Activated T-helper 1 cell treated with Interleukin-2 at 50 U/mL for 16 hours (primary cell): ENCODE results near the gene HMX2.
A peak's percentile ranks its signal among the peaks of the same experiment; 100 is the strongest.
"Not testable (repeated sequence)": the region's sequence is repeated elsewhere in the genome, so short reads cannot be mapped to it uniquely, and the experiment has no call there.

ENCODE experiments used
- DNase-seq: peaks from one replicate; pipeline ENCODE4 v3.0.0-alpha.2; 2020; ENCODE audit warnings: low read depth

Gene HMX2

DNA sequence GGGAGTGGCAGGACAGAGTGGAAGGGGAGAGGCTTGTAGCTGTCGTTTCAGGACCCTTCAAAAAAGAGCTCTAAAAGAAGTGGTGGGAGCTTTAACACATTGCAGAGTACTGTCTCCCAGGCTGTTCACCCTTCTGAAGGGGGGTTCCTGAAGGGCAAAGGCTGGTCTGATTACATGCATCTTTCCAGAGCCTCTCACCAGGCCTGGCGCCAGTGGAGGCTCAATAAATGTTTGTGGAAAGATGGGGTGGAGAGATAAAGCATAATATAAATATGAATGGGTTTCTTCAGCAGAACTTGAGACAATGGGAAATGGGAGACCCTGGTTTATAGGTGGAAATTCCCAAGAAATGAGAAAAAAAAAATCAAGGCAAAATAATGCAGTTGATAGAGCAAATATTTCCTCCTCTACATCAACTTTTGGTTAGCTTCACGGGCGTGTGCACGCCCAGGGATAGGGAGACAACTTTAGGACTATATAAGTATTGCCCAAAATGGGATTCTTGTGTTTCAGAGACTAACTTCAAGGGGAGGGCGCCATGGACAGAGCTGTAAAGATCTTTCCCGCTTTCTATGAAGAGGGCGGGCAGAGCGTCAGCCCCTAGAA, 5.7 kb downstream of the HMX2 start:
- DNase-seq: no peak

DNA sequence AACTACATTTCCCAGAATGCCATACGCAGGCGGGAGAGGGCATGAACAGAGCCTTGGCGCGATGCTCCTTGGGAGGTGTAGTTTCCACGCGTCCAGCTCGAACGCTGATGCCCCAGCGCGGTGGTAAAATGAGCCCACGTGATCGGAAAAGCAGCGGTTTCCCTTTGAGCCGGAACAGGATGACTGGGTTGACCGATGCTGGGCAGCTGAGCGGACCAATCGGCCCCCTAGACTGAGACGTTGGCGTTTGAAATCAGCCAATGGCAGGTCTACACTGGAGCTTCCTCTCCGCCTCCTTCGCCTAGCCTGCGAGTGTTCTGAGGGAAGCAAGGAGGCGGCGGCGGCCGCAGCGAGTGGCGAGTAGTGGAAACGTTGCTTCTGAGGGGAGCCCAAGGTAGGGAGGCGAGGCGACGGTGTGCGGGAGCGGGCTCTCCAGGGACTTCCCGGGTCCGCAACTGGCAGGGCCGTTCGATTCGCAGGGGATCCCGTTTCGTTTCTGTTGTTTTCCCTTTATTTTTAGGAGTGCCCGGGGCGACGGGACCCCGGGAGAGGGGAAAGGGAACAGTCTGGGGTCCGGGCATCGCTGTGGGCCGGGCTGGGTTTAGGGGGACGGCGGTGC, 6.3 kb downstream of the HMX2 start, which contains the start of gene BUB3:
Gene BUB3, plus strand, starts transcription at position 311 of the 619 bp plus-strand sequence. CDS start 516 bp downstream, outside the sequence.
- DNase-seq: peak; percentile 88

DNA sequence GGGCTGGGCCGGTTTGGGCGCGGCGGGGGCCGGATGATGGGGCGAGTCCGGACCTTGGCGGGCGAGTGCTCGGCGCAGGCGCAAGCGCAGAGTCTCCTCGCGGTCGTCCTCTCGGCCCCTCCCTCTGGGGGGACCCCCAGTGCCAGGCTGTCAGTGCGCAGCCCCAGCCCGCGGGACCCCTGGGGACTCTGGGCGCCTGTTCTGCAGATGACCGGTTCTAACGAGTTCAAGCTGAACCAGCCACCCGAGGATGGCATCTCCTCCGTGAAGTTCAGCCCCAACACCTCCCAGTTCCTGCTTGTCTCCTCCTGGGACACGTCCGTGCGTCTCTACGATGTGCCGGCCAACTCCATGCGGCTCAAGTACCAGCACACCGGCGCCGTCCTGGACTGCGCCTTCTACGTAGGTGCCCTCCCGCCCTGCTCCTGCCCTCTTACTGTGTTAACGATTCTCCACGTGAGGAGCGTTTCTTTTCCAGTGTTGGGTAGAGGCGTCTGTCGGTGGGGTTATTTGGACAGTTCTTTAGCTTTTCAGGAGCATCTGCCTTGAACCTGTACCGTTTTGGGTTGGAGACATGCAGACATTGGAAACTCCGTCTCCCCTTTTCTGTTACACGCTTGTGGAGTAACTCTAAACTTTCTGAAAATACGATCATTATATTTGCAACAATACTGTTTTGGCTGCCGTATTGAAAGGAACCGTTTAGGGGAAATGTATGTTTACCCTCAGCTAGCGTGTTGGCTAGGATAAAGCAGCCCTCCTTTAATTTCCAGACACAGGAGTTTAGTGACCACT, 7.0 kb downstream of the HMX2 start:
- DNase-seq: no peak

DNA sequence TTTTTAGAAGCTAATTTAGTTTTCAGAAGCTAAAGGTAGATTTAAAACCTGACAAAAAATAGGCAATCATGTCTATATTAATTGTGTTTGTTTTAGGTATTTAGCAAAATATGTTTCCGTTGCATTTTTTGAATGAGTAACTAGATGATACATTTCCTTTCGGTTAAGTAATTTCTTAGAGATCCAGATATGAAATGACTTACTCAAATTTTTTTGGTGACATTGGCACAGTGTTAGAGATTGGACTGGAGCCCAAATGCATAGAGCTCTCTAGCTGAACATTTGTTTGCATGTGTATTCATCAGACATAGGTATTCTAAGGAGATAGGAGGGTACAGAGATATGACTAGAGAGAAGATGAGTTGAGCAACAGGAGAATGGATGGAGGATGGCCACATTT, 8.1 kb downstream of the HMX2 start:
- DNase-seq: no peak

DNA sequence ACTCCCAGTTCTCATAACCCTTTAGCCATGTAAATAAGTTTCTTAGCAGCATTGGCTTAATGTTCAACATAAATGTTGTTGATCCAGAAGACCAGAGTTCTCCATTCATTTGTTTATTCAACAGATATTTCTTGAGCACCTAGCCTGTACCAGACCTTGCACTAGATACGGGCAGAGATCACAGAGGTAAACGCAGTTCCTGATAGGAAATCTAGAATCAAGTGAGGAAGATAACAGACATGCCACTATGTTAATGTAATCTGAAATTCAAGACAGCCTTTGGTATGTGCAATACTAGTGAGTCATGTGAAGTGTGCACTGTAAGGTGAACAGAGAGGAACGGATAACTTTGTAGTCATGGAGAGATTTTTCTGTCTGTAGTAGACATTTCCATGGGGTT, 9.3 kb downstream of the HMX2 start:
- DNase-seq: no peak

DNA sequence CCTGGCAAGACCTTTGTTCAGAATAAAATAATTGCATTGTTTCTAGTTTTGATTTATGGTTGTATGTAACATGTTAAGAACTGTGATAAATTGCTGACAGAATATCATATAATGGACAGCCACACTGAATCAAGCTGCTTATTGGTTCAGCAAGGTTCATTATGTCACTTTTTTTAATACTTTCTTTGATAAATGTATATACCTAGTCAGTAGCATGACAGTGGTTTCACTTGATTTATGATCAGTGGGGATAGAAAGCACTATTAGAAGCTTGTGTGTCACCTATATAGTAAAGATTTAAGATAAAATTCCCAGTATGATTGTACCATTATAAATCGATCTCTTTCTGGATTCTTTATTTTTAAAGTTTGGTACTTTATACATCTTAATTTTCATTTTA, 10.7 kb downstream of the HMX2 start:
- no peak for DNase-seq

DNA sequence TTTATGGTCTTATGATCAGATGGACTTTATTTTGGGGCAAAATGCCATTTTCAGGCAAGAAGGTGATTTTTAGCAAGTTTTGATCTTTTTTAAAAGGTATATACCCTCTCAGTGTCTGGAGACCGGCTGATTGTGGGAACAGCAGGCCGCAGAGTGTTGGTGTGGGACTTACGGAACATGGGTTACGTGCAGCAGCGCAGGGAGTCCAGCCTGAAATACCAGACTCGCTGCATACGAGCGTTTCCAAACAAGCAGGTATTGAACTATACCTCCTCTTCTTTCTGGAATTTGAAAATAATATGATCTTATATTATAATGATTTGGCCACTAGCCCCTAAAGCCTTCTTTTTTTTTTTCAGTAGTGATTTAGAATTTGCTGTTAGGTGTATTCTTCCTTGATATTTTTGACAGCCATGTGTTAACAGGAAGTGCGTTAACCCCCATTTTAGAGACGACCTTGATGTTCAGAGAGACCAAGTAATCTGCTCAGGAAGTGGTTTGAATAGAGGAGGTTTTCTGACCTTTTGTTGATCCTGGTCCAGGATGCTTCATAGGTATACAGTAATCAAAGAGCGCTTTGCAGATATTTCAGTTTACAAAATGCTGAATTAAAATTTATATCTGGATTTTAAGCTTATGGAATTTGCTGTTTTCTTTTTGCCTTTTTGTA, 12.5 kb downstream of the HMX2 start:
- no peak for DNase-seq

DNA sequence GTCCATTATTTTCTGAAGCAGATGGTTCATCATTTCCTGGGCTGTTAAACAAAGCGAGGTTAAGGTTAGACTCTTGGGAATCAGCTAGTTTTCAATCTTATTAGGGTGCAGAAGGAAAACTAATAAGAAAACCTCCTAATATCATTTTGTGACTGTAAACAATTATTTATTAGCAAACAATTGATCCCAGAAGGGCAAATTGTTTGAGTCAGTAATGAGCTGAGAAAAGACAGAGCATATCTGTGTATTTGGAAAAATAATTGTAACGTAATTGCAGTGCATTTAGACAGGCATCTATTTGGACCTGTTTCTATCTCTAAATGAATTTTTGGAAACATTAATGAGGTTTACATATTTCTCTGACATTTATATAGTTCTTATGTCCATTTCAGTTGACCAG, 16.4 kb downstream of the HMX2 start:
- DNase-seq: no peak

DNA sequence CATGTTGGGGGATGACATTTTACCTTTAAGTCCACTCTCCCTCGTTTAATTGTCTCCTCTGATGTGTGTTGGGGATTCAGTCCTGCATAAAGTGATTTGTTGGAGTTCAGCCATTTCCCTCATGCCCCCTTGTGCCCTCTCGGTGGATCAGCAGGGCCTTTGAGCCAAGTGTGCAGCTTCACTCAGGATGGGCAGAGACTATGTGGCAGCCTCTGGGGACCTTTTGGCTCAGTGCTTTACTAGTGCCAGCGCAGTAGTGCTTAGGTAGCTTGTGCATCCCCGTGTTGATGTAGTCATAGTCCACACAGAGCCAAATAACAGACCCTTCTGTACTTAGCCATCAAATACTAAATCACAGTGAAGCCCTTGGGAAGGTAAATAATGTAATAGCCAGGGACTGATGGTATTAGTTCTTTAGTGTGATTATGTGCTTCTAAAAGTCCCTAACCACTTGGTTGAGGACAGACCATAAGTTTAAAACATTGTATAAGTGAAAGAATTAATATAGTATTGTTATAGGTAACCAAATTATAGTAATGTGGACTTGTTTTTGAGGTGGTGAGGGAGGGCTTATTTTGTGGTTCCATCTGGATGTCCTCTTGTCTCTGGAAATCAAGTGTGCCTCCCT, 17.6 kb downstream of the HMX2 start:
- DNase-seq: no peak

DNA sequence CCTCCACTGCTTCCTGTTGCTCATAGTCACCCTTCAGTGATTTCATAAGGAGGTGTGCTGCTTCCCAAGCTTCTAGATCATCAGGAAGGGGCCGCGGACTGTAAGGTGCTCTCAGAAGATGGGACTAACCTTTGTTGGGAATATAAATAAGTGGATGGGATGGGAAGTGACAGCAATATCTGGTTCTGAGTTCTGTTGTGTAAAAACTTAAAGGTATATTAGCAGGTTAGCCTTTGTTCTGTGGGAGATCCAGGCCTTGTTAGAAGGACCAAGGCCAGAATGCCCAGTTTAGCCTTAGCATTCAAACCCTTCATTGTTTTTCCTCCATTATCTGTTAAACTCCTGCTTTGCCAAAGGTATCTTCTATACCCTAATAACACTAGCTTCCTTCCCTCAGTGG, 18.7 kb downstream of the HMX2 start:
- no peak for DNase-seq

DNA sequence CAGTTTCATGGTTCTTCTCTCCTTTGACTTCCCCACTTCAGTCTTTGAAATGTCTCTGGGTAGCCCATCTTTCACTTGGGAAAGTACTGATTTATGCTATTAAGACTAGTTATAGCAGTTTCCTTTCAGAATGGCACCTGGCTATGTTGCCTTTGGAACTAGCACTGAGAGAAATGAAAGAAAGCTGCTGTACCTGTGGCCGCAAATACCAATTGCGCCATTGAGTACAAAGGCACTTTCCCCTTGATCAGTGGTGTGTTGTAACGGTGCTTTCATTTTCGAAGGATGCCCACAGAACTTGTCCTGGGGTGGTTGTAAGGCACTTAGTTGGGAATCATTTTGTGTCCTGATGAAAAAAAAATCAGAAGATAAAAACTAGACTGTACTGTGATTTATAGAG, 23.0 kb downstream of the HMX2 start:
- no peak for DNase-seq

DNA sequence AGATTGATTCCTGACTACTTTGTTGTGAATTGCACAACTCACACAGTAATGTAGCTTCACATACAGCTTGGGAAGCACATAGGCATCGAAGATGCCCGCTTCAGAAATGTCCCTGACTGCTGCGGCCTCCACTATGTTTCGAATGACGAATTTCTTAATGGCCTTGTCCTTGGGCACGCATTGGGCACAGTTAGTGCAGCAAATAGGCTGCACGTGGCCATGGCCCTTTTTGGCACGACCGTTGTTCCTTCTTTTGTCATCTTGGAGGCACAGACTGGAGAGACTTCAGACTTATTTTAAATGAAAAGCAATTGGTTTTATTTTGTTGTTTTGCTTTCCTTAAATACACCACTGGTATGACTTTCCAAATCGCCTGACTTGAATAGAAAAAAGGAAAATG, 23.7 kb downstream of the HMX2 start:
- DNase-seq: not testable (repeated sequence)

DNA sequence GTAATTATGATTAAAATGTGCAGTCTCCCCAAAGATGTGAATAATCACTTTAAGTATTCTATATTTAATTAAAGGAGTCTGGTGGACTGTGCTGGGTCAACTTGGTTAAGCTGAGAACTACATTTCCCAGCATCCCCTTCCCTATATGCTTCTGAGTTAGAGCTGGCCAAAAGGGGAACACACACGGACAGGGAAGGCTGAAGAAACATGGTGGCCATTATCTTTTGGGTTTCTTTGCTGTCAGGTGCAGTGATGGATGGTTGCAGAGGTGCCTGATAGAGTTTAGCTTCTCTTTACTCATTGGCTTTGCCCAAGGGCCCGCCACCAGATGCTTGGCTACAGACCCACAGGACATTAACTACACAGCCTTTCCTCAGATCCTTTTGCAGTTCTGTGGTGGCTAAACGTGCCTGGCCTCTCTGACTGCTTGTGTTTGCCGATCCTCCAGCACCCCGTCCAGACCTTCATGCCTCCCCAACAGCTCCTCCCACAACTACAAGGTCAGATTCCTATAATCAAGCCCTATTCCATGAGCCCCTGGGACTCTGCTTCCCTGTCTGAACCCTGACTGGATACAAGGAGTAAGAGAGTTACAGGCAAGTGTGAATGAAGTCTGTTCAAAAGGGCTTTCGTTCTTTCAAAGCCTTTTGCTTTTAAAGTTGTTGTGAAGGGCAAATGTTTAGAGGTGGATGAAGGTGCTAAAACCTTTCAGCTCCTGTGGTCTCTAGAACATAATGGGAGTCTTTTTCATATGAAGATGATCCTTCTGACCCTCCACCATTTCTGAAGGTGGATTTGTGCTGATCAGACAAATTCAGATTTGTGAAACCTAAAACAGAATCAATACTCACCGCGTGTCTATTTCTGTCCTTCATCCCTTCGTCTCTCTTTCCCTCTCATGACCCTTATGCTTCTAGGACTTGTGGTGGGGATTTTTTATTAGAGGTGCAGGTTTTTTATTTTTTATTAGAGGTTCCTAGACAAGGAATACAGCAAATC, 27.8 kb downstream of the HMX2 start:
- no peak for DNase-seq

DNA sequence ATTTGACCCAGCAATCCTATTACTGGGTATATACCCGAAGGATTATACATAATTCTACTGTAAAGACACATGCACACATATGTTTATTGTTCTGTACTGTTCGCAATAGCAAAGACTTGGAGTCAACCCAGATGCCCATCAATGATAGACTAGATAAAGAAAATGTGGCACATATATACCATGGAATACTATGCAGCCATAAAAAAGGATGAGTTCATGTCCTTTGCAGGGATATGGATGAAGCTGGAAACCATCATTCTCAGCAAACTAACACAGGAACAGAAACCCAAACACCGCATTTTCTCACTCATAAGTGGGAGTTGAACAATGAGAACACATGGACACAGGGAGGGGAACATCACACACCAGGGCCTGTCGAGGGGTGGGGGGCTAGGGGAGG, 30.5 kb downstream of the HMX2 start:
- not testable (repeated sequence) for DNase-seq

DNA sequence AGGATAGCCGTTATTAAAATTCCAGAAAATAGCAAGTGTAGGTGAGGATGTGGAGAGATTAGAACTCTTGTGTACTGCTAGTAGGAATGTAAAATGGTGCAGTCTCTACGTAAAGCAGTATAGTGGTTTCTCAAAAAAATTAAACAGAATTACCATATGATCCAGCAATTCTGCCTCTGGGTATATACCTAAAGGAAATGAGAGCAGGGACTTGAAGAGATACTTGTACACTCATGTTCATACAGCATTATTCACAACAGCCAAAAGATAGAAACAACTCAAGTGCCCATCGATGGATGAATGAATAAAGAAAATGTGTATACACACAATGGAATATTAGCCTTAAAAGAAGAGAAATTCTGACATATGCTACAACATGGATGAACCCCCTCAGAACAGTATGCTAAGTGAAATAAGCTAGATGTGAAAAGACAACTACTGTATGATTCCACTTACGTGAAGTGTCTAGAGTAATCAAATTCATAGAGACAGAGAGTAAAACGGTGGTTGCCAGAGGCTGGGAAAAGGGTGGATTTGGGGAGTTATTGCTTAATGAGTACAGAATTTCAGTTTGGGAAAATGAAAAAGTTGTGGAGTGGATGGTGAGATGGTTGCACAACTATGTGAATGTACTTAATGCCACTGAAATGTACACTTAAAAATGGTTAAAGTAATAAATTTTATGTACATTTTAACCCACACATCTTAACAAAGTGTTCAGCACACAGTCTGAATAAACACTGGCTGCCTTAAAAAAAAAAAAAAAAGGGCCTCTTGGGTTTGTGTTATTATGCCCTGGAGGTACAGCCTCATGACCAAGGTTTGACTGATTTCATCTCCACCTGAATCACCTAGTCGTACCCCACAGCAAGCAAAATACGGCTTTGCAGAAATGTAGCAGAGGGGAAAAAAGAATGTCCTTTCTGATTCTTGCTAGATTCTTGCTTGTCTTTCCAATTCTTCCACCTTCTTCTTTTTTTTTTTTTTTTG, 32.5 kb downstream of the HMX2 start:
- DNase-seq: no peak

DNA sequence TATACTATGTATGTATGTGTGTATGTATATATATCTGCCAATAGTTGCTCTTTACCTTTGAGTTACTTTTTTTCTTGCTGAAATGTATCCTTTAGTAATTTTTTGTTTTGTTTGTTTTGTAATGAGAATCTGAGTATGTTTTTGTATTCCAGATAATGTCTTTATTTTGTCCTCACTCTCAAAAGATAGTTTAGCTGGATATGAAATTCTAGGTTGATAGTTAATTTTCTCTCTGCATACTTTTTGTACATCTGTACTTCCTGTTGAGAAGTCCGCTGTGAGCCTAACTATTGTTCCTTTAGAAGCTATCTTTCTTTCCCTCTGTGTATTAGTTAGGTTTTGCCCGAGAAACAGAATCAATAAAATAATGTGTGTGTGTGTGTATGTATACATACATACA, 35.8 kb downstream of the HMX2 start:
- DNase-seq: no peak

DNA sequence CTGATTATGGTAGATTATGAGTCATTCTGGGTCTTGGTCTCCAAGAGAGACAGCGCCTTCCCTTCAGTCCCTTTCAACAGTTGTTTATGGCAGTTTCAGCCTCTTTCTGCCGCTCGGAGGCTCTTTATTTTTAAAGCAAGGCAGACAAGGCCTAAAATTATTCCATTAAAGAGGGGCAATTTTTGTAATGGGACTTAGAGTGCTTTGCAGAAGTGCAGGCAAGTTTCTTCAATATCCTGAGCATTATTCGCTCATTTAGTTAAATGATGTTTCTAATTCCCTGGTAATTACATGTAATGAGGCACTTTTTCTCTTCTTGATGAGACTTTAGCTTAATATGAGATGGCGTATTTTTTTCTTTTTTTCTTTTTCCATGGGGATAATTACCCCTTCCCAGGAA, 39.8 kb downstream of the HMX2 start:
- no peak for DNase-seq

DNA sequence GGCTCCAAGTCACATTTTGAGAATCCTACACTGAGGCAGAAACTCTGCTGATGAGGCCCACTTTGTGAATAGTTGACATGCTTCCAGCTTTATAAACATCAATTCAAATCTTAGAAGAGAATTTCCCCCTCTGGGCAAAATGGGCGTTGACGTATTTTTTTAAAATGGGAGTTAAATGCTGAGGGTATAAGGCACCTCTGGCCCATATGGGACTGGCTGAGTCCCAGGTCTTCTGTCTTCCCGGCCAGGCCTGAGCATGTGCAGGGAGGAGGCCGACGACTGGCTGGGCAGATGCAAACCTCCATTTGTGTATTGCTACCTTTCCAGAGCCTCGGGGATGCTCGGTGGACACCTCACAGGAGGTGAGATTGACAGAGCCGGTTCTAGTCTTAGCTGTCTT, 44.0 kb downstream of the HMX2 start:
- no peak for DNase-seq

DNA sequence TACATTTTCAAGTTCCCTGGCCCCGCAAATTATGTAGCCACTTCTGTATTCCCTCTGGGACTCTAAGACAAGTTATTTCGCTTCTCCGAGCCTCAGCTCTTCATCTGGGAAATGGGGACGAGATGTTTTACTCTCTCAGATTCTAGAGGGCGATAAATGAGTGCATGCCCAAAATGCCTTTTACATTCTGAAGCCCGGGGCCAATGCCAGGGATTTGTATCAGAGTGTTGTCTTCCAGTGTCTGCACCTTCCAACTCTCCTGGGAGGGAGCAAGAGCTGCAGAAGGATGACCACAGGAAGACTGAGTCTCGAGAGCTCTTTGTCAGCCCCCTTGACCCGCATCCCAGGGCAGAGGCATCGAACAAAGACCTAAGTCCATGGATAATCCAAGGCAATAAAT, 46.1 kb downstream of the HMX2 start:
- no peak for DNase-seq
